ENCODE results near the gene TERC.

Gene TERC

GRCh38 chr3:169769287-169770181 lies 4.7 kb upstream of the TERC start, which contains the start of gene ACTRT3:
TSS of gene ACTRT3 (minus strand) at chr3:169769561. CDS start at chr3:169769520, 41 bp downstream.
- Histone ChIP-seq H3K9me3 (ENCODE audit: insufficient read depth, low read depth, low read length) (no peaks in the 10 kb centered on the region), H3K4me3 (ENCODE audit: low read length) (peak within 1 kb of the TSS; percentile 81), H3K4me1 (ENCODE audit: insufficient read depth, low read length) (peaks cover 6% of the 10 kb centered on the region; the same call in 1 of the 2 replicates), H3K9ac (ENCODE audit: low read depth, low read length) (peak within 1 kb of the TSS; percentile 65), H3K27ac (ENCODE audit: low read depth, low read length) (peak within 1 kb of the TSS; percentile 43; the same call in 1 of the 2 replicates), H3K27me3 (ENCODE audit: insufficient read depth, low read length) (no peaks in the 10 kb centered on the region), H3K36me3 (ENCODE audit: insufficient read depth, low read length) (peaks cover 5% of the 10 kb centered on the region)
- 2% methylated on average over 50 of the region's 51 CpGs for WGBS

- Histone ChIP-seq H3K27ac (ENCODE audit: low read depth, low read length) (peak overlapping the region; percentile 73), H3K27me3 (ENCODE audit: insufficient read depth, low read length) (no peaks in the 10 kb centered on the region), H3K4me3 (ENCODE audit: low read length) (peak overlapping the region; percentile 78), H3K36me3 (ENCODE audit: insufficient read depth, low read length) (no peaks in the 10 kb centered on the region), H3K9ac (ENCODE audit: low read depth, low read length) (peak overlapping the region; percentile 87), H3K9me3 (ENCODE audit: insufficient read depth, low read depth, low read length) (peaks cover 6% of the 10 kb centered on the region; the same call in 1 of the 2 replicates), H3K4me1 (ENCODE audit: insufficient read depth, low read length) (no peaks in the 10 kb centered on the region)
- 53% methylated on average over 46 of the region's 46 CpGs for WGBS
These were observed 463 bp downstream of the TERC start for GRCh38 chr3:169764312-169764881.

- H3K27ac ChIP-seq (ENCODE audit: low read depth, low read length) = no peak overlapping the region
These were observed 4.4 kb downstream of the TERC start for GRCh38 chr3:169760479-169760878.

GRCh38 chr3:169759256-169759655 lies 5.6 kb downstream of the TERC start:
- Histone ChIP-seq H3K27ac (ENCODE audit: low read depth, low read length) (no peak overlapping the region), H3K4me3 (ENCODE audit: low read length) (no peak overlapping the region), H3K36me3 (ENCODE audit: insufficient read depth, low read length) (no peaks in the 10 kb centered on the region), H3K27me3 (ENCODE audit: insufficient read depth, low read length) (no peaks in the 10 kb centered on the region), H3K4me1 (ENCODE audit: insufficient read depth, low read length) (no peaks in the 10 kb centered on the region), H3K9ac (ENCODE audit: low read depth, low read length) (no peak overlapping the region), H3K9me3 (ENCODE audit: insufficient read depth, low read depth, low read length) (peaks cover 6% of the 10 kb centered on the region; the same call in 1 of the 2 replicates)
- WGBS = 97% methylated on average over 1 of the region's 2 CpGs

More at GRCh38 chr3:169760479-169760878, 4.4 kb downstream of the TERC start:
- H3K36me3 ChIP-seq (ENCODE audit: insufficient read depth, low read length) = no peaks in the 10 kb centered on the region
- H3K4me1 ChIP-seq (ENCODE audit: insufficient read depth, low read length) = no peaks in the 10 kb centered on the region
- H3K27me3 ChIP-seq (ENCODE audit: insufficient read depth, low read length) = no peaks in the 10 kb centered on the region
- peaks cover 6% of the 10 kb centered on the region; the same call in 1 of the 2 replicates for H3K9me3 ChIP-seq (ENCODE audit: insufficient read depth, low read depth, low read length)
- WGBS = 93% methylated on average over 4 of the region's 4 CpGs
- no peak overlapping the region for H3K4me3 ChIP-seq (ENCODE audit: low read length)
- no peak overlapping the region for H3K9ac ChIP-seq (ENCODE audit: low read depth, low read length)

- Histone ChIP-seq H3K9me3 (ENCODE audit: insufficient read depth, low read depth, low read length) (peaks cover 4% of the 10 kb centered on the region; the same call in 1 of the 2 replicates), H3K36me3 (ENCODE audit: insufficient read depth, low read length) (no peaks in the 10 kb centered on the region), H3K27me3 (ENCODE audit: insufficient read depth, low read length) (no peaks in the 10 kb centered on the region), H3K4me1 (ENCODE audit: insufficient read depth, low read length) (no peaks in the 10 kb centered on the region), H3K4me3 (ENCODE audit: low read length) (no peak overlapping the region), H3K27ac (ENCODE audit: low read depth, low read length) (no peak overlapping the region), H3K9ac (ENCODE audit: low read depth, low read length) (no peak overlapping the region)
- WGBS = 89% methylated on average over 3 of the region's 5 CpGs
These were observed 6.4 kb downstream of the TERC start for GRCh38 chr3:169758359-169758994.

GRCh38 chr3:169755488-169755887 lies 9.4 kb downstream of the TERC start:
- Histone ChIP-seq H3K4me3 (ENCODE audit: low read length) (no peak overlapping the region), H3K36me3 (ENCODE audit: insufficient read depth, low read length) (no peaks in the 10 kb centered on the region), H3K27ac (ENCODE audit: low read depth, low read length) (no peak overlapping the region), H3K9ac (ENCODE audit: low read depth, low read length) (no peak overlapping the region), H3K9me3 (ENCODE audit: insufficient read depth, low read depth, low read length) (no peaks in the 10 kb centered on the region), H3K27me3 (ENCODE audit: insufficient read depth, low read length) (no peaks in the 10 kb centered on the region), H3K4me1 (ENCODE audit: insufficient read depth, low read length) (no peaks in the 10 kb centered on the region)
- 79% methylated on average over 1 of the region's 2 CpGs for WGBS

GRCh38 chr3:169754711-169755110 lies 10.1 kb downstream of the TERC start:
- Histone ChIP-seq H3K4me3 (ENCODE audit: low read length) (no peak overlapping the region), H3K9ac (ENCODE audit: low read depth, low read length) (no peak overlapping the region)
- WGBS = 91% methylated on average over 3 of the region's 3 CpGs

GRCh38 chr3:169751875-169752274 lies 13.0 kb downstream of the TERC start:
- Histone ChIP-seq H3K4me3 (ENCODE audit: low read length) (no peak overlapping the region), H3K36me3 (ENCODE audit: insufficient read depth, low read length) (no peaks in the 10 kb centered on the region)

More at GRCh38 chr3:169754711-169755110, 10.1 kb downstream of the TERC start:
- Histone ChIP-seq H3K36me3 (ENCODE audit: insufficient read depth, low read length) (no peaks in the 10 kb centered on the region), H3K9me3 (ENCODE audit: insufficient read depth, low read depth, low read length) (no peaks in the 10 kb centered on the region), H3K4me1 (ENCODE audit: insufficient read depth, low read length) (no peaks in the 10 kb centered on the region), H3K27ac (ENCODE audit: low read depth, low read length) (no peak overlapping the region), H3K27me3 (ENCODE audit: insufficient read depth, low read length) (no peaks in the 10 kb centered on the region)

DNA sequence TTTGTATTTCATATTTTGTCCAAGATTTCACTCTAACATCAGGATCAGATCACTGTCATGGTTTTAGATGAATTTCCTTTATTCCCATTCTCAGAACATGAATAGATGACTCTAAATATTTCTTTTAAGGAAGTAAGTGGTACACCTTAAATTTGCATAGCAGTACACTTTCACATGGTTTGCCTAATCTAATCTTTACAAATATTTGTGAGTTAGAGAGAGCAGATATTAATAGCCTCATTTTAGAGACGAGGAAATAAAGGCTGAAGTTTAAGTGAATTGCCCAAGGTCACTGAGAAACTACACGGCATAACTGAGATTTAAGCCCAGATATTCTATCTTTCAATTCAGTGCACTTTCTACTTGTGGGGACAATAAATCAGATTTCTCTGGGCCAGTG lies 14.2 kb downstream of the TERC start:
- no peaks in the 10 kb centered on the region for H3K36me3 ChIP-seq (ENCODE audit: insufficient read depth, low read length)
- no peaks in the 10 kb centered on the region for H3K9me3 ChIP-seq (ENCODE audit: insufficient read depth, low read depth, low read length)
- no peaks in the 10 kb centered on the region for H3K27me3 ChIP-seq (ENCODE audit: insufficient read depth, low read length)
- no peak overlapping the region for H3K9ac ChIP-seq (ENCODE audit: low read depth, low read length)
- H3K4me3 ChIP-seq (ENCODE audit: low read length) = no peak overlapping the region
- 84% methylated on average over 2 of the region's 2 CpGs for WGBS
- H3K4me1 ChIP-seq (ENCODE audit: insufficient read depth, low read length) = no peaks in the 10 kb centered on the region
- no peak overlapping the region for H3K27ac ChIP-seq (ENCODE audit: low read depth, low read length)

More at GRCh38 chr3:169751875-169752274, 13.0 kb downstream of the TERC start:
- no peak overlapping the region for H3K9ac ChIP-seq (ENCODE audit: low read depth, low read length)
- WGBS = 91% methylated on average over 2 of the region's 2 CpGs
- no peaks in the 10 kb centered on the region for H3K27me3 ChIP-seq (ENCODE audit: insufficient read depth, low read length)
- H3K27ac ChIP-seq (ENCODE audit: low read depth, low read length) = no peak overlapping the region
- no peaks in the 10 kb centered on the region for H3K9me3 ChIP-seq (ENCODE audit: insufficient read depth, low read depth, low read length)
- H3K4me1 ChIP-seq (ENCODE audit: insufficient read depth, low read length) = no peaks in the 10 kb centered on the region

- H3K27ac ChIP-seq (ENCODE audit: low read depth, low read length) = no peak overlapping the region
- H3K9ac ChIP-seq (ENCODE audit: low read depth, low read length) = no peak overlapping the region
- no peaks in the 10 kb centered on the region for H3K27me3 ChIP-seq (ENCODE audit: insufficient read depth, low read length)
- H3K36me3 ChIP-seq (ENCODE audit: insufficient read depth, low read length) = no peaks in the 10 kb centered on the region
- peaks cover 9% of the 10 kb centered on the region for H3K4me1 ChIP-seq (ENCODE audit: insufficient read depth, low read length)
- 92% methylated on average over 3 of the region's 3 CpGs for WGBS
- no peak overlapping the region for H3K4me3 ChIP-seq (ENCODE audit: low read length)
- no peaks in the 10 kb centered on the region for H3K9me3 ChIP-seq (ENCODE audit: insufficient read depth, low read depth, low read length)
These were observed 16.2 kb downstream of the TERC start for GRCh38 chr3:169748670-169749069.

DNA sequence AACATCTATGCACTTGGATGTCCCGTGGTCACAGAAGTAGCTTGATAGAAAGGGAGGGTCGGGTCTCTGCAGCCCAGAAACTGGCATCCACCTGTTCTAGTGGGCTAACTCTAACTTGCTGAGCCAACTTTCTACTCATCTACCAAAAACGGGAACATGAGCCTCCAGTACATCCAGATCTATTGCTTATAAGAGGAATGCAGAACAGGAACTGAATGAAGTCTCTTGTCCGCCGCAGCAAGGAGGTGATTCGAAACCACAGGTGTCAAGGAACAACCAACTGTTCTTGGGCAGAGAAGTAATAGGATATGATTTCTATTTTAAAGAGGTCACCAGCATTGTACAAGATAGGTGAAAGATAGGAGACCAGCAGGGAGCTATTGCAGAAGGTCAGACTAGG lies 17.9 kb downstream of the TERC start:
- 72% methylated on average over 6 of the region's 6 CpGs for WGBS
- Histone ChIP-seq H3K4me1 (ENCODE audit: insufficient read depth, low read length) (peaks cover 13% of the 10 kb centered on the region), H3K4me3 (ENCODE audit: low read length) (no peak overlapping the region), H3K27ac (ENCODE audit: low read depth, low read length) (no peak overlapping the region), H3K9ac (ENCODE audit: low read depth, low read length) (no peak overlapping the region), H3K27me3 (ENCODE audit: insufficient read depth, low read length) (no peaks in the 10 kb centered on the region), H3K36me3 (ENCODE audit: insufficient read depth, low read length) (no peaks in the 10 kb centered on the region), H3K9me3 (ENCODE audit: insufficient read depth, low read depth, low read length) (no peaks in the 10 kb centered on the region)
